Natural killer cell (primary cell): ENCODE measurements around the gene UAP1L1. TPM values are rescaled to one million over a fixed set of nuclear protein-coding genes. Genes with fewer than 3 reads are reported as not detected.

Experiments used
- ATAC-seq, 3 donors: fragments of 150-1000 bp in 2 of 3; fragments of 200-7000 bp in 1 of 3; cut with Tn5 transposase; 1 replicate in 1 of 3; 2 replicates in 2 of 3; pipeline ENCODE4 v1.10.0; 2021; ENCODE audit warnings: mild to moderate bottlenecking in 2 of 3, moderate library complexity in 2 of 3
- DNase-seq, 2 donors: peaks; one replicate each; pipeline versions ENCODE4 v3.0.0 to v3.0.0-alpha.2; 2013 to 2021; ENCODE audit warnings: mixed read lengths in 1 of 2
- H3K27ac ChIP-seq: one replicate; pipeline ENCODE4 v1.5.1; 2013; ENCODE audit warnings: mild to moderate bottlenecking, low read length
- H3K27me3 ChIP-seq: one replicate; pipeline ENCODE4 v1.6.1; 2013; ENCODE audit warnings: low read length; ENCODE audit not compliant: control insufficient read depth, insufficient read depth
- H3K36me3 ChIP-seq: one replicate; pipeline ENCODE4 v1.6.1; 2013; ENCODE audit warnings: low read length; ENCODE audit not compliant: control insufficient read depth, insufficient read depth
- H3K4me1 ChIP-seq: one replicate; pipeline ENCODE4 v1.6.1; 2013; ENCODE audit warnings: low read length; ENCODE audit not compliant: control insufficient read depth, insufficient read depth
- H3K4me3 ChIP-seq: one replicate; pipeline ENCODE4 v1.5.1; 2013; ENCODE audit warnings: low read length
- H3K9me3 ChIP-seq: one replicate; pipeline ENCODE4 v1.6.1; 2013; ENCODE audit warnings: low read length; ENCODE audit not compliant: control insufficient read depth, insufficient read depth
- H3K27ac Mint-ChIP-seq, 2 donors: one replicate each; pipeline ENCODE4 v1.8.0; 2022; ENCODE audit warnings: mild to moderate bottlenecking in 2 of 2, mixed read lengths in 2 of 2, moderate library complexity in 1 of 2
- H3K27me3 Mint-ChIP-seq, 2 donors: one replicate each; pipeline ENCODE4 v1.8.0; 2022; ENCODE audit warnings: low read depth in 2 of 2, mixed read lengths in 2 of 2
- H3K36me3 Mint-ChIP-seq: one replicate; pipeline ENCODE4 v1.8.0; 2022; ENCODE audit warnings: mixed read lengths
- H3K4me1 Mint-ChIP-seq, 2 donors: one replicate each; pipeline ENCODE4 v1.8.0; 2022; ENCODE audit warnings: mixed read lengths in 2 of 2
- H3K4me3 Mint-ChIP-seq: one replicate; pipeline ENCODE4 v1.8.0; 2022; ENCODE audit warnings: mild to moderate bottlenecking, moderate library complexity, mixed read lengths
- H3K9me3 Mint-ChIP-seq, 2 donors: one replicate each; pipeline ENCODE4 v1.8.0; 2022; ENCODE audit warnings: mixed read lengths in 2 of 2
- WGBS: methylation state at CpG from one replicate; pipeline ENCODE4 v1.1.7; 2013; ENCODE audit warnings: missing lambda C conversion rate; ENCODE audit not compliant: insufficient coverage; 5-methylcytosine and 5-hydroxymethylcytosine counted together
- intact Hi-C: fragments of 100-400 bp; cut with micrococcal nuclease; formaldehyde crosslinking; loops from one replicate; pipeline ENCODE4 v1.14.2; 2022
- total RNA-seq, 4 donors: library from RNA; stranded (reverse); fragments of 120-200 nt in 1 of 4; gene quantifications; one replicate each; pipeline versions ENCODE4 v1.2.3 to v1.2.4, GENCODE V29; 2013 to 2022
- TF ChIP-seq, protein P1 (sequence below): fragments of 200-600 bp; IDR thresholded peaks from one replicate; pipeline ENCODE4 v1.8.0; 2022; ENCODE audit warnings: antibody characterized with exemption

UAP1L1 gene
- total RNA-seq, 3 donors from 2014 or later (not counting 1 experiment from before 2014, with no cell fraction given): 10.5 to 25.8 (median 19.3) TPM

DNA sequence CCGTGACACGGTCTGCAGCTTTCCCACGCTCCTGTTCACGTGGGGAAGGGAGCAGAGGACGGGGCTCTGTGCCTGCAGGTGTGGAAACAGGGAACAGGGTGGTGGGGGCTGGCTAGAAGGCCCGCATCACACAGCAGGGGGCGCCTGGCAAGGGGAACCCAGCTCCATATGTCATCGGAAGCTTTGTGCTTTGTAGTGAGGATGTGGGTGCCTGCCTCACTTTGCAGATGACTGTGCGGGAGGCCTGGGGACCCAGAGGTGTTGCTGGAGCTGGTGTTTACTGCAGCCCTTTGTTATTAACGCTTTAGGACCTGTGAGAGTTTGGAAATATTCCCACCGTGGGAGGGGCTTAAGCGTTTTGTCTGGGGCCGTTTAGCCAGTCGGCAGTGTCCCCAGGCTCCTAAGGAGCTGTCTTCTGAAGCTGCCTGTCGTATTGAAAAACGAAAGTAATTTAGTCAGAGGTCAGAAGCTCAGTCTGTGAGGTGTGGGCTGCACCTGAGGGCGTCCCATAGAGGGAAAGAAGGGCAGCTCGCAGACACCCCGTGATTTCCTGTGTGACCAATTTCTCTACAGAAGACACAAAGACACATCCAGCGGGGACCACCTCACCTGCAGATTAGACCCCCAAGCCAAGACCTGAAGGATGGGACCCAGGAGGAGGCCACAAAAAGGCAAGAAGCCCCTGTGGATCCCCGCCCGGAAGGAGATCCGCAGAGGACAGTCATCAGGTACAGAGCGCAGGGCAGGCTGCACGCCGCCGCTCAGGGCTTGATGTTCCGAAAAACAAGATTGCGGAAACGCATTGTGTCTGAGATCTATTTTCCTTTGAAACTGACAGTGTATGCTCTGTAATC, 18.6 kb downstream of the UAP1L1 start:
- Mint-ChIP-seq H3K27ac (peak overlapping the region; percentile 93 to 97), H3K27me3 (no peaks in the 10 kb centered on the region), H3K4me3 (peak overlapping the region; percentile 86), H3K4me1 (peaks cover 9 to 14% of the 10 kb centered on the region in 2 donors), H3K9me3 (no peaks in the 10 kb centered on the region), H3K36me3 (no peaks in the 10 kb centered on the region)
- DNase-seq (peak; percentile 73 to 94), ATAC-seq (peak; percentile 94 to 96 (median 95))
- H3K9me3 ChIP-seq: no peaks in the 10 kb centered on the region
- intact Hi-C loops: no loop called here
- peaks cover 24% of the 10 kb centered on the region for H3K4me1 ChIP-seq
- peak overlapping the region; percentile 2 for H3K4me3 ChIP-seq
- TF ChIP-seq, protein P1, sequence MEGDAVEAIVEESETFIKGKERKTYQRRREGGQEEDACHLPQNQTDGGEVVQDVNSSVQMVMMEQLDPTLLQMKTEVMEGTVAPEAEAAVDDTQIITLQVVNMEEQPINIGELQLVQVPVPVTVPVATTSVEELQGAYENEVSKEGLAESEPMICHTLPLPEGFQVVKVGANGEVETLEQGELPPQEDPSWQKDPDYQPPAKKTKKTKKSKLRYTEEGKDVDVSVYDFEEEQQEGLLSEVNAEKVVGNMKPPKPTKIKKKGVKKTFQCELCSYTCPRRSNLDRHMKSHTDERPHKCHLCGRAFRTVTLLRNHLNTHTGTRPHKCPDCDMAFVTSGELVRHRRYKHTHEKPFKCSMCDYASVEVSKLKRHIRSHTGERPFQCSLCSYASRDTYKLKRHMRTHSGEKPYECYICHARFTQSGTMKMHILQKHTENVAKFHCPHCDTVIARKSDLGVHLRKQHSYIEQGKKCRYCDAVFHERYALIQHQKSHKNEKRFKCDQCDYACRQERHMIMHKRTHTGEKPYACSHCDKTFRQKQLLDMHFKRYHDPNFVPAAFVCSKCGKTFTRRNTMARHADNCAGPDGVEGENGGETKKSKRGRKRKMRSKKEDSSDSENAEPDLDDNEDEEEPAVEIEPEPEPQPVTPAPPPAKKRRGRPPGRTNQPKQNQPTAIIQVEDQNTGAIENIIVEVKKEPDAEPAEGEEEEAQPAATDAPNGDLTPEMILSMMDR: peak; percentile 54
- H3K27me3 ChIP-seq: no peaks in the 10 kb centered on the region
- 65% methylated on average over 29 of the region's 30 CpGs for WGBS
- peak overlapping the region; percentile 69 for H3K27ac ChIP-seq
- H3K36me3 ChIP-seq: peaks cover 50% of the 10 kb centered on the region

DNA sequence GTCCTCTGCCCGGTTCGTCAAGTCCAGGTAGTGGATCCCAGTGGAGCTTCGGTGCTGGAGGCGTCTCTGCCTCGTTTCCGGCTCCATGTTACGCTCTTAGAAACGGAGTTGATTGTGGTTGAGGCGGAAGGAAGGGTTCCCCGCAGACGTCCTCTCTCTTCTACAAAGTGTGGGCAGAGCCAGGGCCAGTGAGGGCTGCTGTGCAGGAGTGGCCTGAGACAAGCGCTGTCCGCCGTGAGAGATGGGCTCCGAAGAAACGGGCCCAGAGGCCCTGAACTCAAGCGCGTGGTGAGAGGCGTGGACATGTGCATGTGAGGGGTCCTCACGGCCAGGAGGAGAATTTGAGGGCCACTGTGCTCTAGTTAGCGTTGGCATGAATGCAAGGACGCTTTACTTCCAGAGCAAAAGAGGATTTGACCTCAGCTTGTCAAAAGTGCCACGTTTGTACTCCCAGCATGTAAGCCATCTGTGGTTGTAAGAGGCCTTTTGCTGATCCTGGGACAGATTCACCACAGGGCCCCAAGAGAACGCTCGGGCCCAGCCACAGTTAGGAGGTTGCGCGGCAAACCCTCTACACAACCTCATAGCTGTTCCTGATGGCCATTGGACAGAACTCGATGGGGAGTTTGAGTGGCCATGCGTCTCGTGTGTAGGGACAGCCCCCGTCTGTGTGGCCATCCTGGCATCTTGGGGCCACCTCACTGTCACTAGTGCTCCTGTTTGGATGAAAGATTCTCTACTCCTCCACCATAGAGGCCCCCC, 19.6 kb downstream of the UAP1L1 start:
- H3K36me3 Mint-ChIP-seq: no peaks in the 10 kb centered on the region
- peak overlapping the region; percentile 69 for H3K27ac ChIP-seq
- no peak overlapping the region for H3K4me3 ChIP-seq
- intact Hi-C loops: no loop called here
- TF ChIP-seq, protein P1: no peak
- H3K36me3 ChIP-seq: peaks cover 55% of the 10 kb centered on the region
- DNase-seq (no peak), ATAC-seq (no peak)
- peaks cover 9 to 14% of the 10 kb centered on the region in 2 donors for H3K4me1 Mint-ChIP-seq
- H3K9me3 ChIP-seq: no peaks in the 10 kb centered on the region
- H3K27me3 ChIP-seq: no peaks in the 10 kb centered on the region
- no peak overlapping the region for H3K4me3 Mint-ChIP-seq
- H3K27ac Mint-ChIP-seq: peak overlapping the region; percentile 93 to 97
- H3K27me3 Mint-ChIP-seq: no peaks in the 10 kb centered on the region
- H3K4me1 ChIP-seq: peaks cover 24% of the 10 kb centered on the region
- 95% methylated on average over 31 of the region's 31 CpGs for WGBS
- H3K9me3 Mint-ChIP-seq: no peaks in the 10 kb centered on the region

DNA sequence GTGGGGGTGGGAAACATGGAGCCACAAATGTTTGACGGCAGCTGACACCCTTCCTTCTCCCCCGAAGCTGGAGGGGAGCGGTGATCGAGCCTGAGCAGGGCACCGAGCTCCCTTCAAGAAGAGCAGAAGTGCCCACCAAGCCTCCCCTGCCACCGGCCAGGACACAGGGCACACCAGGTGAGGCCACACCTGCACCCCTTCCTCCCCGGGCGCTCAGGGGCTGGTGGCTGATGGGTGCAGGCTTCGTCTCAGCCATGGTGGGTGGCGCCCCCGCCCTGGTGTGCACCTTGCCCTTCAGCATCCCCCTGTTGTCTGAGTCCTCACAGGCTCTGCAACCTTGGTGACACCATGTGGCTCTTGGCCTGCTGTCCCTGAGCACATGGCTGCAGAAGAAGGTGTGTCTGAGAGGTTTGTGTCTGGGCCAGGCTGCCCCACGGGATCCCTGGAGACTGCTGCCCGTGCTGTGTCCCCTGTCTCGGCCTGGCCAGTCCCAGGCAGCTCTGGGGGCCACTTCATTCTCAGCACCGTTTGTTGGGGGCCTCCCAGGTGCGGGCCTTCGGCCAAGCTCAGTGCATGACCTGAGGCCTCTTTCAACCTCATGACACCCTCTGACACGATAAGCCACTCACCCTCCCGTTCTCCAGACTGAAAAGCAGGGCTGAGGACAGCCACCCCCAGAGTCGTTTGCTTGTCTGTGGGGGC, 20.6 kb downstream of the UAP1L1 start:
- no peak for ATAC-seq
- Mint-ChIP-seq H3K27me3 (no peaks in the 10 kb centered on the region), H3K4me3 (no peak overlapping the region), H3K4me1 (peaks cover 9 to 14% of the 10 kb centered on the region in 2 donors), H3K9me3 (no peaks in the 10 kb centered on the region), H3K36me3 (no peaks in the 10 kb centered on the region), H3K27ac (no peak overlapping the region)
- DNase-seq: no peak
- Histone ChIP-seq H3K36me3 (peaks cover 56% of the 10 kb centered on the region), H3K27me3 (no peaks in the 10 kb centered on the region), H3K4me1 (peaks cover 24% of the 10 kb centered on the region), H3K27ac (no peak overlapping the region), H3K9me3 (no peaks in the 10 kb centered on the region), H3K4me3 (no peak overlapping the region)
- intact Hi-C loops: no loop called here
- WGBS: 97% methylated on average over 20 of the region's 20 CpGs
- TF ChIP-seq, protein P1: no peak
